Limb (tissue), 2 donors: Measurements from ENCODE around the gene LIPN.
"Not testable (repeated sequence)": the region's sequence is repeated elsewhere in the genome, so short reads cannot be mapped to it uniquely, and the experiment has no call there.

Source experiments
- DNase-seq, 2 donors: peaks; one replicate each; pipeline ENCODE4 v3.0.0-alpha.2; 2016; ENCODE audit errors: extremely low spot score in 2 of 2

The LIPN gene

GRCh38 chr10:88759366-88760101, at the start of gene LIPN:
Gene LIPN, plus strand, starts transcription at chr10:88760020. Its CDS starts 1,386 bp downstream, at chr10:88761406.
- DNase-seq = no peak

DNA sequence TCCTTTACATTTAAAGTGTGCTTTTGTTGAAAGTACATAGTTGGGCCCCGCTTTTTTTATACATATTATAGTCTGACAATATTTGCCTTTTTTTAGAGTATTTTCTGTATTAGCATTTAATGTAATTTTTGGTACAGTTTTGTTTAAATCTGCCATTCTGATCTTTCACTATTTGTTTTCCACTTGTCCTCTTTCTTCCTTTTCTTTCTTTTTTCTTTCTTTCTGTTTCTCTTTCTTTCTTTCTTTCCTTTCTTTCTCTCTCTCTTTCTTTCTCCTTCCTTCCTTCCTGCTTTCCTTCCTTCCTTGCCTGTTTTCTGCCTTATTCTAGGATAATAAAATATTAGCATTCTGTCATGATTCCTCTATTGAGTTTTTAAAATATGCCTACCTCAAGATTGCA, 44.3 kb upstream of the LIPN start:
- DNase-seq = no peak

GRCh38 chr10:88721392-88721791, 38.4 kb upstream of the LIPN start:
- no peak for DNase-seq

DNA sequence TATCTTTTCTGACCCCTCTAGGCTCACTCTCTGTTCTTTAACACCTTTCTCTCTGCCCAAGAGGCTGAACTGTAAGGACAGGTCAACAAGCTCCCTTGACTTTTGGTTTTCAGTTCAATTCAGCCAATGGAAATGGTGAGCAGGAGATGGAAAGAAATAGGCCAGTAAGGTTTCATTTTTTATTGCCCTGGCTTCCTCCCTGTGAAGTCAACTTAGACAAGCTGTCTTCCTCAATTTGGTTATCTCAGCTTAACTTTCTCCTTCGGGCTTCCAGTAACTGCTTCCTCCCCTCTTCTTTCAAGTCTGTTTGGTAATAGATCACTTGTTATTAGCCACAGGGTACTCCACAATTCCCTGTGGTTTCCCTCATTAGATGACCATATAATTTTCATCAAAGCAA, 34.0 kb upstream of the LIPN start:
- no peak for DNase-seq

DNA sequence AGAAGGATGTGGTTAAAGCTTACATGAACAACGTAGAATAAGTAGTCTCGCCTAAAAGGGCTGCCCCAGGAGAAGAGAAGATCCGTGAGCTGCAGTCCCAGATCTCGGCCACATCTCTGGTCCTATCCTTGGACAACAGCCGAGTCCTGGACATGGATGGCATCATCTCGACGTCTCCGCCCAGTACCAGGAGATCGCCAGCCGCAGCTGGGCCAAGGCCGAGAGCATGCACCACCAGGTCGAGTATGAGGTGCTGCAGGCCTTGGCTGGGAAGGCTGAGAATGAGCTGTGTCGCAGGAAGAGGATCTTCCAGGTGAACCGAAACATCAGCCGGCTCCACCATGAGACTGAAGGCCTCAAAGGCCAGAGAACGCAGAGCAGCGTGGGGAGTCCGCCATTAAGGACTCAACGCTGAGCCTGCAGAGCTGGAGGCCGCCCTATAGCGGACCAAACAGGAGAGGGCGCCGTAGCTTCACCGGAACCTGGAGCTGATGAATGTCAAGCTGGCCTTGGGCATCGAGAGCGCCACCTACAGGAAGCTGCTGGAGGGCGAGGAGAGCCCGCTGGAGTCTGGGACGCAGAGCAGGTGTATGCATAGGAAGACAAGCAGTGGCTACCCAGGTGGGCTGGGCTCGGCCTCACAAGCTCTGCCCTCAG, 31.6 kb upstream of the LIPN start:
- no peak for DNase-seq

- no peak for DNase-seq
Observed at GRCh38 chr10:88730864-88731263, 29.0 kb upstream of the LIPN start.

- DNase-seq = no peak
Observed at GRCh38 chr10:88731296-88731695, 28.5 kb upstream of the LIPN start.

- no peak for DNase-seq
Observed at GRCh38 chr10:88733215-88733614, 26.6 kb upstream of the LIPN start.

DNA sequence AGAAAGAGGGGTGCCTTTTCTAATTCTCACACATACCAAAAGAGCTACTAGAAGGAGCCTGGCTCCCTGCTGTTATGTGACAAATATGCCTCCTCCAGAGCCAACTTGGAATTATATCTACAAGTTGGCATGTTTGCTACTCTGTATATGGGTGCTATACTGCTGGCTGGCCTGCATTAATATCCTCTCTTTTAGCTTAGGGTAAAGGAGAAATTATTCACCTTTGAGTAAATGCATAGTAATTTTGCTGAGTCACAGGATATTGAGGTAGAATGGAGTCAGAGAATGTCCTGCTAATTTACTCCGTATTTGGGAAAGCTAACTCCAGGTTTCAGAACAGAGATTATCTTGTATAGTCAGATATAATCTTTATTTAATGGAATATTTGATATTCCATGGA, 24.2 kb upstream of the LIPN start:
- no peak for DNase-seq

- not testable (repeated sequence) for DNase-seq
Observed at GRCh38 chr10:88741921-88742320, 17.9 kb upstream of the LIPN start.

- no peak for DNase-seq
Observed at GRCh38 chr10:88742448-88742847, 17.4 kb upstream of the LIPN start.

DNA sequence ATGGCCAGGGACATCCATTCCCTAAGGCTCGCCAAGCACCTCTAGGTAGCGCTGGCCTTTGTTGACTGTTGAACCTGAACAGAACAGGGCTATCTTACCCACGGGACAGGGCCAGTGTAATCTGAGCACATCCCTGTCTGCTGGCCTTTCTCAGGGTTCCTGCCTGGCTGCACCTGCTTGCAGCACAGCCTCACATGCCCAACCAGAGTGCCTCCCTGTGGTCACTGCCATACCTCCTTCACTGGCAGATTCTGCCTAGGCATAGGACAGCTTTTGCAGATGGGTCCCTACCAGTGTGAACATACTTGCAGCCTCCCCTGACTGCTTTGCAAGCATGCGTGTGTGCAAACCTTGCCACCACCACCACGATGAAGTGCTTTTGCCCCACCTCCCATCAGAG, 15.8 kb upstream of the LIPN start:
- DNase-seq = no peak

- DNase-seq = no peak
Observed at GRCh38 chr10:88745633-88746032, 14.2 kb upstream of the LIPN start.

GRCh38 chr10:88754287-88754686, 5.5 kb upstream of the LIPN start:
- peak in 1 of 2 donors; percentile 34 for DNase-seq

DNA sequence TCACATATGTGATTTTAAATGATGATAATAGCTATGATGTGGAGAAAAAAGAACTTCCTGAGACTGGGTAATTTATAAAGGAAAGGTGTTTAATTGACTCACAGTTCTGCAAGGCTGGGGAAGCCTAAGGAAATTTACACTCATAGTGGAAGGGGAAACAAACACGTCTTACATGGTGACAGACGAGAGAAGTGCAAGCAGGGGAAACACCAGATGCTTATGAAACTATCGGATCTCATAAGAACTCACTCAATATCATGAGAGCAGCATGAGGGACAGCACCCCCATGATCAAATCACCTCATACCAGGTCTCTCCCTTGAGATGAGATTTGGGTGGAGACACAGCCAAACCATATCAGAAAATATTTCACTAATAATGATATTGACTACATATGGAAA, 4.1 kb upstream of the LIPN start:
- DNase-seq = no peak

DNA sequence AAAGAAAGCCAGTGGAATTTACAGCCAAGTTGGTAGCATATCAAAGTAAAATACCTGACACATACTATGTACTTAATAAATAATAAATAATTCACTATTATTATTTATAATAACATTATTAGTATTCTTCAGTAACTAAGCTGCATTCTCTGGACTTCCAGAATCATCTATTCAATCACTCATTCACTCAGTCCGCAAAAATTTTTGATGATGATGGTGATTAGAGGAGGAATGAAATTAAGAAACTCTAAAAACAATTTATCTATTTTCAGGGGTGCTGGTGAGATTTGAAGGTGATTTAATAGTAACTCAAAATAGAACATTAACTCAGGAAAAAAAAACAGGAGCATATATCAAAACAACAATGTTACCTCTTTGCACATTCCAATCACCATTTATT, 3.2 kb upstream of the LIPN start:
- DNase-seq = no peak

DNA sequence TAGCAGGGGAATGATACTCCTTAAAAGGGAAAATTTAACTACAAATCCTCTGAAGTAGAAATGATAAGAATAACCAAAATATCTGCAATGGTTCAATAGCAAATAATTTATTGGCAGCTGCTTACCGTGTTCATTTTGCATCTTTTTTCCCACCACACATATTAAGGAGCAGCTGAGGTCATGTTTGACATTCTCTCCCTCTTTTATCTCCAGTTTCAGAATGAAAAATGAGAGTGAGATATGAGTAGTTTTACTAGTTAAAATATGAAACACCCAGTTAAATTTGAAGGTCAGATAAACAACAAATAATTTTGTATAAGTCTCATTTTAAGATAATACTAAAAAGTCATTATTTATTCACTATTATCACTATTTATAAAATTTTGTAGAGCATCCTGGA, 3.1 kb downstream of the LIPN start:
- DNase-seq = no peak

DNA sequence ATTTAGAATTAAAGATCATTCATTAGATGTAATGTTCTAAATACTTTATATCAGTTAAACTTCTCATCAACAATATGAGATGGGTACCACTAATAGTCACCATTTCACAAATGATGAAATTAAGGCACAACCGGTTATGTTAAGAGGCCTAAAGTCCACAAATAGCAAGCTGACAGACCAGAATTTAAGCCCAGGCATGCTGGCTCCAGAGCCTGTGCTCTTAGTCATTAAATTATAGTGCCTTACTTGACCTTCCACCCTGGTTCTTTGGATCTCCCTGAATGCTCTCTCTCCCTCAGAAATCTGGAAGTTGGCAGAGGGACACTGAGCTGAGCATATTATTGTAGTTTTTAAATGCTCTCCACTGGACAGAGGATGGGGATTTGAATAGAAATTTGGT, 3.6 kb downstream of the LIPN start:
- DNase-seq = no peak

DNA sequence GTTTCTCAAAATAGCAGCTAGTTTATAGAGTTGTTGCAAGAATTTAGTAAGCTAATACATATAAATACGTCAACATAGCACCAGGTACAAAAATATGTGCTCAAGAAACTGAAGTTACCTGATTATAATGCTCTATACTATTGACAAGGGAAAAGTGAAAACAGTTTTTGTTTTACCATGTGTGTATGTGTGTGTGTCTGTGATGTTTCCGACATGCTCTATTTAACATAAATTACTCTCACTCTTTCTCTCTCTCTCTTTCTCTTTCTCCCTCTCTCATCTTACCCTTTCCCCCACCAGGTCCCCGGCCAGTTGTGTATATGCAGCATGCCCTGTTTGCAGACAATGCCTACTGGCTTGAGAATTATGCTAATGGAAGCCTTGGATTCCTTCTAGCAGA, 4.3 kb downstream of the LIPN start:
- DNase-seq = no peak

DNA sequence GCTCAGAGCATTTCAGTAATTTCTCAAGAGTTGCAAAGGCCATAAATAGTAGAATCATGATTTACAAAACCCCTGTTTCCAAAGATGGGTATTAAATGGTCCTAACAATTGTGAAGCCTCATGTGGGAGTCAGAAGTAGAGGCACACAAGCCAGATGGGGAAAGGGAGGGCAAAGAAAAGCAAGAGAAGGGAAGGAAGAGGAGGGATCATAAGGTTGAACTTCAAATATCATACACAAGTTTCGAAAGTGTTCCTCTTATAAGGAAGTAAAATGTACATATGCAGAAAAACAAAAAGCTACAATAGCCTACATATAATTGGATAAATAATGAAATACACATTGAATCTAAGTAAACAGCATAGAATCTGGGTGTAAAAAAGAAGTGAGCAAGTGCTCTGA, 6.0 kb downstream of the LIPN start:
- DNase-seq = no peak

- DNase-seq = no peak
Observed at GRCh38 chr10:88769384-88769783, 9.6 kb downstream of the LIPN start.

DNA sequence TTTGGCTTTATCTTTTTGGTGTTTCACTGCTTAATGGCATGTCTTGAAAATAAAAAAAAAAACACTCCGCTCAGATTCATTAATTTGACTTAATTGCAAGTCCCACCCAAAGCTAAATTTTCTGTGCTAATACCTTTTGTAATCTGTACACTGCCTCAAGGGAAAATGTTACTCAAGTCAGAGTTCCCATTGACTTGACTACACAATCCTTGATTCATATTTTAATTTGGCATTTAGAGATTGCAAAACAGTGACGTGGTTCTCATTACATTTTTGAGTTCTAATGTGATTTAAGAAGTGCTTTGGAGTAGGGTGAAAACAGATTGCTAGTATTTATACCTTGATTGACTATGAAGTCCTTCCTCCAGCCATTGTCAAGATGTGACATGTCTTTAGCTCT, 21.4 kb downstream of the LIPN start:
- DNase-seq = no peak

DNA sequence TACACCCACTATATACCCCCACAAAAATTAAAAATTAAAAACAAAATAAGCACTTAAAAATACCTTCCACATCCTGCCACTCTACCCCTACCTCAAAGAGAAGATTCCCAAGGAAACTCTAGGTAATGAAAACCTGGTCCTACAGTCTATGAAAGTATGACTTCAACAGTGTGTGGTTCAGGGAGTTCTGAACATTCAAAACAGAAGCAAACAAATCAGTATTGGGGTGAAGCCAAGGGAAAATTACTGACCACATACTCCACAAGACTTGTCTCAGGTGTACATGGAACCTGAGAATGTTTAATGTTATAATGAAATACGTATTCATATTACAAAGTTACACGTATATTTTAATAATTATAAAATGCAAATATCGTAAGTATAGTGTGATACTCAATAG, 22.4 kb downstream of the LIPN start:
- no peak for DNase-seq
